GM23338 (cell line): ENCODE results near the gene PRPF6. TPM values are rescaled to one million over a fixed set of nuclear protein-coding genes. Genes with fewer than 3 reads are reported as not detected.

Source experiments
- ATAC-seq: fragments of 200-7000 bp; cut with Tn5 transposase; 3 replicates; pipeline ENCODE4 v1.9.1; 2020
- DNase-seq: peaks from one replicate; pipeline ENCODE4 v3.0.0-alpha.2; 2015; ENCODE audit warnings: low spot score
- H2AFZ ChIP-seq: fragments of 200-600 bp; sonication (generic); 2 replicates; pipeline ENCODE4 v1.8.0; 2016; ENCODE audit warnings: antibody characterized with exemption, mild to moderate bottlenecking, moderate library complexity
- H3F3A ChIP-seq: fragments of 200-600 bp; sonication (generic); replicated peaks from 2 replicates; pipeline ENCODE4 v1.8.0; 2017; ENCODE audit warnings: antibody characterized with exemption, mixed run types, low read depth
- H3K27ac ChIP-seq: fragments of 200-600 bp; sonication (generic); 2 replicates; pipeline ENCODE4 v1.6.1; 2016; ENCODE audit warnings: low read depth
- H3K27me3 ChIP-seq: fragments of 200-600 bp; sonication (generic); 2 replicates; pipeline ENCODE4 v1.8.0; 2016; ENCODE audit warnings: mild to moderate bottlenecking, mixed run types, moderate library complexity; ENCODE audit not compliant: insufficient read depth
- H3K36me3 ChIP-seq: fragments of 200-600 bp; sonication (generic); 2 replicates; pipeline ENCODE4 v1.8.0; 2016; ENCODE audit warnings: mild to moderate bottlenecking; ENCODE audit not compliant: insufficient read depth
- H3K4me1 ChIP-seq: fragments of 200-600 bp; sonication (generic); 2 replicates; pipeline ENCODE4 v1.8.0; 2016; ENCODE audit warnings: mild to moderate bottlenecking, moderate library complexity; ENCODE audit not compliant: insufficient read depth
- H3K4me2 ChIP-seq: fragments of 200-600 bp; sonication (generic); 2 replicates; pipeline ENCODE4 v1.7.1; 2017; ENCODE audit warnings: mixed run types
- H3K4me3 ChIP-seq: fragments of 200-600 bp; sonication (generic); 2 replicates; pipeline ENCODE4 v1.6.1; 2016; ENCODE audit warnings: mixed run types
- H3K79me2 ChIP-seq: fragments of 200-600 bp; sonication (generic); replicated peaks from 2 replicates; pipeline ENCODE4 v1.8.0; 2017; ENCODE audit warnings: mild to moderate bottlenecking; ENCODE audit not compliant: insufficient read depth
- H3K9me2 ChIP-seq: fragments of 200-600 bp; sonication (generic); 2 replicates; pipeline ENCODE4 v1.8.0; 2017; ENCODE audit not compliant: insufficient read depth
- H4K20me1 ChIP-seq: fragments of 200-600 bp; sonication (generic); replicated peaks from 2 replicates; pipeline ENCODE4 v1.8.0; 2017; ENCODE audit warnings: mild to moderate bottlenecking; ENCODE audit not compliant: insufficient read depth
- H3K27ac Mint-ChIP-seq: 2 replicates; pipeline ENCODE4 v1.8.0; 2020; ENCODE audit warnings: inconsistent platforms, mild to moderate bottlenecking, moderate library complexity, mixed read lengths
- H3K27me3 Mint-ChIP-seq: 3 replicates; pipeline ENCODE4 v1.8.0; 2022; ENCODE audit warnings: low read depth, mild to moderate bottlenecking, moderate library complexity, mixed read lengths, inconsistent platforms; ENCODE audit not compliant: insufficient read depth, poor library complexity
- H3K36me3 Mint-ChIP-seq: 3 replicates; pipeline ENCODE4 v1.8.0; 2021; ENCODE audit warnings: low read depth, mild to moderate bottlenecking, inconsistent platforms, moderate library complexity, mixed read lengths
- H3K4me1 Mint-ChIP-seq: 3 replicates; pipeline ENCODE4 v1.8.0; 2020; ENCODE audit warnings: mild to moderate bottlenecking, inconsistent platforms, mixed read lengths
- H3K4me3 Mint-ChIP-seq: 3 replicates; pipeline ENCODE4 v1.8.0; 2021; ENCODE audit warnings: moderate library complexity, mild to moderate bottlenecking, inconsistent platforms, mixed read lengths
- H3K9me3 Mint-ChIP-seq: 3 replicates; pipeline ENCODE4 v1.8.0; 2020; ENCODE audit warnings: moderate library complexity, mild to moderate bottlenecking, inconsistent platforms, mixed read lengths
- EZH2 ChIP-seq: fragments of 200-600 bp; sonication (generic); IDR thresholded peaks from one replicate; pipeline ENCODE4 v1.8.0; 2017; ENCODE audit warnings: antibody characterized with exemption, mild to moderate bottlenecking, low read depth; ENCODE audit not compliant: unreplicated experiment
- STAT1 ChIP-seq: IDR thresholded peaks from one replicate; pipeline ENCODE4 v1.6.1; 2016; ENCODE audit warnings: antibody characterized with exemption; ENCODE audit not compliant: unreplicated experiment
- ZNF114 ChIP-seq: fragments of 250-450 bp; sonication (Bioruptor Pico); IDR thresholded peaks from 2 replicates; pipeline ENCODE4 v1.5.0; 2020; ENCODE audit warnings: mild to moderate bottlenecking, moderate library complexity
- ZNF331 ChIP-seq: fragments of 250-450 bp; sonication (Bioruptor Pico); IDR thresholded peaks from 2 replicates; pipeline ENCODE4 v1.5.0; 2020; ENCODE audit warnings: low read depth, mild to moderate bottlenecking, moderate library complexity
- polyA plus RNA-seq: library from polyadenylated mRNA; unstranded; fragments of >200 nt; fragmentation: Nextera tagmentation; extraction: Ambion mirVana; gene quantifications from 2 replicates; pipeline ENCODE4 v1.2.1, GENCODE V29; 2016
- total RNA-seq: library from RNA; depleted of rRNA; stranded (reverse); fragments of >200 nt; shearing (Covaris generic); gene quantifications from 2 replicates; pipeline ENCODE4 v1.2.3, GENCODE V29; 2014
- TF ChIP-seq, protein P1 (sequence below): fragments of 250-450 bp; sonication (Bioruptor Pico); IDR thresholded peaks from 2 replicates; pipeline ENCODE4 v1.5.0; 2020; ENCODE audit warnings: mild to moderate bottlenecking, moderate library complexity
- TF ChIP-seq, protein P2 (sequence below): IDR thresholded peaks from 2 replicates; pipeline ENCODE4 v1.6.1; 2016; ENCODE audit warnings: antibody characterized with exemption
- TF ChIP-seq, protein P3 (sequence below): IDR thresholded peaks from one replicate; pipeline ENCODE4 v1.6.1; 2018; ENCODE audit warnings: antibody characterized with exemption; ENCODE audit not compliant: unreplicated experiment

Gene PRPF6
- total and polyA plus RNA-seq, 2 experiments from 2014 or later = 53.8 to 79.9 TPM

DNA sequence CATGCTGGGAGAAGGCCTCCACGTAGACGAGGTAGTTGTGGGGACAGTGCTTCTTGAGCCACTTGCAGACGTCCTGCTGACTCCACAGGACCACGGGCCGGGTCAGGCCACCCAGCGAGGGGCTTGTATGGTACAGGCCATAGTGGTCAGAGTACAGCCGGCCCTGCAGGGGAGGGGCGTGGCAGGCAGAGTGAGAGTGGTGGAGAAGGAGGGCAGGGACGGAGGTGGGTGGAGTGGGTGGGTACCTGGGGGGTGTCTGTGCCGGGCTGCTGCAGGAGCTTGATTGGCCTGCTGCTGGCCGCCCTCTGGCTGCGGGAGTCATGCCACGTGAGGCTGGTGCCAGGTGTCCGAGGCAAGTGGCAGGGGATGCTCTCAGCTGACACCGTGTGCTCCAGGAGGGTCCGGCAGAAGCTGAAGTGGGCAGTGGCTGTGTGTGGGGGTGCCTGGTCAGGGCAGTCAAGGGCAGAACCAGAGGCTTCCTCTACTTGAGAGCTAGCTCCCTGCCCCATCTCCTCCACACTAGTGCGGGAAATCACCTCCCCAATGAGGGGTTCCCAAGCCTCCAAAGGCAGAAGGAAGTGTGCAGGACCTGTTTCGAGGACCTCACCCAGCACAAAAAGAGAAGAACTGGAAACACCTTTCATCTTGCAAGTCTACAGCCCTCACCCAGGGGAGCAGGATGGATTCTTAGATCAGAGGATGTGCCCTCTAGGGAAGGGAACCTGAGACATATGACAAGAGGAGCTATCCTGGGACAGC lies 3.8 kb upstream of the PRPF6 start:
- no peak for DNase-seq
- Histone ChIP-seq H3K4me3 (no peak overlapping the region), H4K20me1 (peaks cover 6% of the 10 kb centered on the region; the same call in 1 of the 2 replicates), H3K4me1 (peaks cover 18% of the 10 kb centered on the region), H3K27me3 (peaks cover 15% of the 10 kb centered on the region), H3K27ac (no peak overlapping the region), H2AFZ (no peak overlapping the region), H3K36me3 (no peaks in the 10 kb centered on the region), H3K4me2 (no peak overlapping the region), H3F3A (peaks cover 23% of the 10 kb centered on the region), H3K79me2 (peaks cover 6% of the 10 kb centered on the region), H3K9me2 (no peaks in the 10 kb centered on the region)
- H3K4me3 Mint-ChIP-seq = peak overlapping the region; percentile 43
- ATAC-seq = no peak
- no peak overlapping the region for H3K27ac Mint-ChIP-seq
- H3K4me1 Mint-ChIP-seq = peaks cover 37% of the 10 kb centered on the region
- H3K36me3 Mint-ChIP-seq = peaks cover 4% of the 10 kb centered on the region; the same call in 1 of the 3 replicates
- no peaks in the 10 kb centered on the region; the same call in 2 of the 3 replicates for H3K9me3 Mint-ChIP-seq
- TF ChIP-seq EZH2 (no peak), STAT1 (no peak), ZNF331 (CRISPR knock-in tag) (no peak), ZNF114 (CRISPR knock-in tag) (no peak)
- TF ChIP-seq, protein P1, sequence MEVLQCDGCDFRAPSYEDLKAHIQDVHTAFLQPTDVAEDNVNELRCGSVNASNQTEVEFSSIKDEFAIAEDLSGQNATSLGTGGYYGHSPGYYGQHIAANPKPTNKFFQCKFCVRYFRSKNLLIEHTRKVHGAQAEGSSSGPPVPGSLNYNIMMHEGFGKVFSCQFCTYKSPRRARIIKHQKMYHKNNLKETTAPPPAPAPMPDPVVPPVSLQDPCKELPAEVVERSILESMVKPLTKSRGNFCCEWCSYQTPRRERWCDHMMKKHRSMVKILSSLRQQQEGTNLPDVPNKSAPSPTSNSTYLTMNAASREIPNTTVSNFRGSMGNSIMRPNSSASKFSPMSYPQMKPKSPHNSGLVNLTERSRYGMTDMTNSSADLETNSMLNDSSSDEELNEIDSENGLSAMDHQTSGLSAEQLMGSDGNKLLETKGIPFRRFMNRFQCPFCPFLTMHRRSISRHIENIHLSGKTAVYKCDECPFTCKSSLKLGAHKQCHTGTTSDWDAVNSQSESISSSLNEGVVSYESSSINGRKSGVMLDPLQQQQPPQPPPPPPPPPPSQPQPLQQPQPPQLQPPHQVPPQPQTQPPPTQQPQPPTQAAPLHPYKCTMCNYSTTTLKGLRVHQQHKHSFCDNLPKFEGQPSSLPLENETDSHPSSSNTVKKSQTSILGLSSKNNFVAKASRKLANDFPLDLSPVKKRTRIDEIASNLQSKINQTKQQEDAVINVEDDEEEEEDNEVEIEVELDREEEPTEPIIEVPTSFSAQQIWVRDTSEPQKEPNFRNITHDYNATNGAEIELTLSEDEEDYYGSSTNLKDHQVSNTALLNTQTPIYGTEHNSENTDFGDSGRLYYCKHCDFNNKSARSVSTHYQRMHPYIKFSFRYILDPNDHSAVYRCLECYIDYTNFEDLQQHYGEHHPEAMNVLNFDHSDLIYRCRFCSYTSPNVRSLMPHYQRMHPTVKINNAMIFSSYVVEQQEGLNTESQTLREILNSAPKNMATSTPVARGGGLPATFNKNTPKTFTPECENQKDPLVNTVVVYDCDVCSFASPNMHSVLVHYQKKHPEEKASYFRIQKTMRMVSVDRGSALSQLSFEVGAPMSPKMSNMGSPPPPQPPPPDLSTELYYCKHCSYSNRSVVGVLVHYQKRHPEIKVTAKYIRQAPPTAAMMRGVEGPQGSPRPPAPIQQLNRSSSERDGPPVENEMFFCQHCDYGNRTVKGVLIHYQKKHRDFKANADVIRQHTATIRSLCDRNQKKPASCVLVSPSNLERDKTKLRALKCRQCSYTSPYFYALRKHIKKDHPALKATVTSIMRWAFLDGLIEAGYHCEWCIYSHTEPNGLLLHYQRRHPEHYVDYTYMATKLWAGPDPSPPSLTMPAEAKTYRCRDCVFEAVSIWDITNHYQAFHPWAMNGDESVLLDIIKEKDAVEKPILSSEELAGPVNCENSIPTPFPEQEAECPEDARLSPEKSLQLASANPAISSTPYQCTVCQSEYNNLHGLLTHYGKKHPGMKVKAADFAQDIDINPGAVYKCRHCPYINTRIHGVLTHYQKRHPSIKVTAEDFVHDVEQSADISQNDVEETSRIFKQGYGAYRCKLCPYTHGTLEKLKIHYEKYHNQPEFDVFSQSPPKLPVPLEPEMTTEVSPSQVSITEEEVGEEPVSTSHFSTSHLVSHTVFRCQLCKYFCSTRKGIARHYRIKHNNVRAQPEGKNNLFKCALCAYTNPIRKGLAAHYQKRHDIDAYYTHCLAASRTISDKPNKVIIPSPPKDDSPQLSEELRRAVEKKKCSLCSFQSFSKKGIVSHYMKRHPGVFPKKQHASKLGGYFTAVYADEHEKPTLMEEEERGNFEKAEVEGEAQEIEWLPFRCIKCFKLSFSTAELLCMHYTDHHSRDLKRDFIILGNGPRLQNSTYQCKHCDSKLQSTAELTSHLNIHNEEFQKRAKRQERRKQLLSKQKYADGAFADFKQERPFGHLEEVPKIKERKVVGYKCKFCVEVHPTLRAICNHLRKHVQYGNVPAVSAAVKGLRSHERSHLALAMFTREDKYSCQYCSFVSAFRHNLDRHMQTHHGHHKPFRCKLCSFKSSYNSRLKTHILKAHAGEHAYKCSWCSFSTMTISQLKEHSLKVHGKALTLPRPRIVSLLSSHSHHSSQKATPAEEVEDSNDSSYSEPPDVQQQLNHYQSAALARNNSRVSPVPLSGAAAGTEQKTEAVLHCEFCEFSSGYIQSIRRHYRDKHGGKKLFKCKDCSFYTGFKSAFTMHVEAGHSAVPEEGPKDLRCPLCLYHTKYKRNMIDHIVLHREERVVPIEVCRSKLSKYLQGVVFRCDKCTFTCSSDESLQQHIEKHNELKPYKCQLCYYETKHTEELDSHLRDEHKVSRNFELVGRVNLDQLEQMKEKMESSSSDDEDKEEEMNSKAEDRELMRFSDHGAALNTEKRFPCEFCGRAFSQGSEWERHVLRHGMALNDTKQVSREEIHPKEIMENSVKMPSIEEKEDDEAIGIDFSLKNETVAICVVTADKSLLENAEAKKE (CRISPR knock-in tag) = no peak
- TF ChIP-seq, protein P2, sequence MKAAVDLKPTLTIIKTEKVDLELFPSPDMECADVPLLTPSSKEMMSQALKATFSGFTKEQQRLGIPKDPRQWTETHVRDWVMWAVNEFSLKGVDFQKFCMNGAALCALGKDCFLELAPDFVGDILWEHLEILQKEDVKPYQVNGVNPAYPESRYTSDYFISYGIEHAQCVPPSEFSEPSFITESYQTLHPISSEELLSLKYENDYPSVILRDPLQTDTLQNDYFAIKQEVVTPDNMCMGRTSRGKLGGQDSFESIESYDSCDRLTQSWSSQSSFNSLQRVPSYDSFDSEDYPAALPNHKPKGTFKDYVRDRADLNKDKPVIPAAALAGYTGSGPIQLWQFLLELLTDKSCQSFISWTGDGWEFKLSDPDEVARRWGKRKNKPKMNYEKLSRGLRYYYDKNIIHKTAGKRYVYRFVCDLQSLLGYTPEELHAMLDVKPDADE = no peak
- TF ChIP-seq, protein P3, sequence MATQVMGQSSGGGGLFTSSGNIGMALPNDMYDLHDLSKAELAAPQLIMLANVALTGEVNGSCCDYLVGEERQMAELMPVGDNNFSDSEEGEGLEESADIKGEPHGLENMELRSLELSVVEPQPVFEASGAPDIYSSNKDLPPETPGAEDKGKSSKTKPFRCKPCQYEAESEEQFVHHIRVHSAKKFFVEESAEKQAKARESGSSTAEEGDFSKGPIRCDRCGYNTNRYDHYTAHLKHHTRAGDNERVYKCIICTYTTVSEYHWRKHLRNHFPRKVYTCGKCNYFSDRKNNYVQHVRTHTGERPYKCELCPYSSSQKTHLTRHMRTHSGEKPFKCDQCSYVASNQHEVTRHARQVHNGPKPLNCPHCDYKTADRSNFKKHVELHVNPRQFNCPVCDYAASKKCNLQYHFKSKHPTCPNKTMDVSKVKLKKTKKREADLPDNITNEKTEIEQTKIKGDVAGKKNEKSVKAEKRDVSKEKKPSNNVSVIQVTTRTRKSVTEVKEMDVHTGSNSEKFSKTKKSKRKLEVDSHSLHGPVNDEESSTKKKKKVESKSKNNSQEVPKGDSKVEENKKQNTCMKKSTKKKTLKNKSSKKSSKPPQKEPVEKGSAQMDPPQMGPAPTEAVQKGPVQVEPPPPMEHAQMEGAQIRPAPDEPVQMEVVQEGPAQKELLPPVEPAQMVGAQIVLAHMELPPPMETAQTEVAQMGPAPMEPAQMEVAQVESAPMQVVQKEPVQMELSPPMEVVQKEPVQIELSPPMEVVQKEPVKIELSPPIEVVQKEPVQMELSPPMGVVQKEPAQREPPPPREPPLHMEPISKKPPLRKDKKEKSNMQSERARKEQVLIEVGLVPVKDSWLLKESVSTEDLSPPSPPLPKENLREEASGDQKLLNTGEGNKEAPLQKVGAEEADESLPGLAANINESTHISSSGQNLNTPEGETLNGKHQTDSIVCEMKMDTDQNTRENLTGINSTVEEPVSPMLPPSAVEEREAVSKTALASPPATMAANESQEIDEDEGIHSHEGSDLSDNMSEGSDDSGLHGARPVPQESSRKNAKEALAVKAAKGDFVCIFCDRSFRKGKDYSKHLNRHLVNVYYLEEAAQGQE = no peak
- peaks cover 26% of the 10 kb centered on the region for H3K27me3 Mint-ChIP-seq
